Karpas-422 (cell line): ENCODE results near the gene CYP4A11. TPM values are rescaled to one million over a fixed set of nuclear protein-coding genes. Genes with fewer than 3 reads are reported as not detected.

Experiments
- small RNA-seq: library from RNA; depleted of rRNA; stranded (forward); fragments of <200 nt; gene quantifications from one replicate; pipeline ENCODE3, GENCODE V24; 2014
- total RNA-seq: library from RNA; depleted of rRNA; stranded (reverse); fragments of >200 nt; shearing (Covaris generic); gene quantifications from 2 replicates; pipeline ENCODE4 v1.2.3, GENCODE V29; 2014; ENCODE audit warnings: low replicate concordance; rRNA removed

The CYP4A11 gene
- total RNA-seq, 1 experiment from 2014 or later: not detected

Small RNAs within 50 kb of the gene (small RNA-seq; reads per million reads assigned to genes)
- gene CYP4A26P: not detected

Other genes with a start within 250 kb of the CYP4A11 start
- 55.5 and 75.0 TPM in 2 replicates for gene EFCAB14, start 222.4 kb downstream of the CYP4A11 start, total RNA-seq
- gene CYP4B1, start 142.4 kb downstream of the CYP4A11 start, total RNA-seq: not detected in 2 replicates
- gene CYP4X1, start 82.2 kb upstream of the CYP4A11 start, total RNA-seq: not detected in 2 replicates
- not detected in 2 replicates for gene CYP4Z1, start 125.8 kb upstream of the CYP4A11 start, total RNA-seq
- gene CYP4A22, start 196.0 kb upstream of the CYP4A11 start, total RNA-seq: not detected in 2 replicates
- gene PDZK1IP1, start 248.6 kb upstream of the CYP4A11 start, total RNA-seq: not detected in 2 replicates